Measurements from ENCODE around the gene MYRIP. TPM values are rescaled to one million over a fixed set of nuclear protein-coding genes. Genes with fewer than 3 reads are reported as not detected.

The MYRIP gene
- total RNA-seq, 4 donors from 2014 or later: 2.4 to 9.8 (median 4.4) TPM

DNA sequence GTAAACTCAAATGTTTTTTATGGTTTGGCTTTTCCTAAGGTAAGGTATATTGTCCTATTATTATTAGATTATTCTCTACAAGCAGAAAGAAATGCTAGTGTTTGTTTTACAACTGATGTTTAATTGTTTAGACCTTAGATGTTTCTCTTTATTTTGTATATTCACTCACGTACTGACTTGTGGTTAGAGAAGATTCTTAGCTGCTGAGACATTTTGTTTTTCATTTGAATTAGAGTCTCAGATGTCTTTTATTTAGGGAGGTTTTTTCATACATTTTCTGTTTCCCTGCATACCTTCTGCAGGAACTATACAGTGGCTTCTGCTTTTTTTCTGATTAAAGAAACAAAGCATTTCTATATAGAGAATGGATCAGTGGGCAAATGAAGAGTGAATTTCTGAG is 110.9 kb downstream of the MYRIP start:
- TF ChIP-seq, protein P1, sequence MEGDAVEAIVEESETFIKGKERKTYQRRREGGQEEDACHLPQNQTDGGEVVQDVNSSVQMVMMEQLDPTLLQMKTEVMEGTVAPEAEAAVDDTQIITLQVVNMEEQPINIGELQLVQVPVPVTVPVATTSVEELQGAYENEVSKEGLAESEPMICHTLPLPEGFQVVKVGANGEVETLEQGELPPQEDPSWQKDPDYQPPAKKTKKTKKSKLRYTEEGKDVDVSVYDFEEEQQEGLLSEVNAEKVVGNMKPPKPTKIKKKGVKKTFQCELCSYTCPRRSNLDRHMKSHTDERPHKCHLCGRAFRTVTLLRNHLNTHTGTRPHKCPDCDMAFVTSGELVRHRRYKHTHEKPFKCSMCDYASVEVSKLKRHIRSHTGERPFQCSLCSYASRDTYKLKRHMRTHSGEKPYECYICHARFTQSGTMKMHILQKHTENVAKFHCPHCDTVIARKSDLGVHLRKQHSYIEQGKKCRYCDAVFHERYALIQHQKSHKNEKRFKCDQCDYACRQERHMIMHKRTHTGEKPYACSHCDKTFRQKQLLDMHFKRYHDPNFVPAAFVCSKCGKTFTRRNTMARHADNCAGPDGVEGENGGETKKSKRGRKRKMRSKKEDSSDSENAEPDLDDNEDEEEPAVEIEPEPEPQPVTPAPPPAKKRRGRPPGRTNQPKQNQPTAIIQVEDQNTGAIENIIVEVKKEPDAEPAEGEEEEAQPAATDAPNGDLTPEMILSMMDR (IDR thresholded peaks at IDR 0.05; ENCODE audit: low read depth): no peak

DNA sequence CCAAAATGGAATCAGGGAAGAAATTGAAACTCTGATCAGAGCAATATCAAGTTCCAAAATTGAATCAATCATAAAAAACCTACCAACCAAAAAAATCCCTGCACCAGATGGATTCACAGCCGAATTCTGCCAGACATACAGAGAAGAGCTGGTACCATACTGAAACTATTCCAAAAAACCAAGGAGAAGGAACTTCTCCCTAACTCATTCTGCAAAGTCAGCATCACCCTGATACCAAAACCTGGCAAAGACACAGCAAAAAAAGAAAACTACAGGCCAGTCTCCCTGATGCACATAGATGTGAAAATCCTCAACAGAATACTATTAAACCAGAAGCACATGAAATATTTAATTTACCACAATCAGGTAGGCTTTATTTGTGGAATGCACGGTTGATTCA is 118.1 kb downstream of the MYRIP start:
- TF ChIP-seq, protein P1 (IDR thresholded peaks at IDR 0.05; ENCODE audit: low read depth): no peak

DNA sequence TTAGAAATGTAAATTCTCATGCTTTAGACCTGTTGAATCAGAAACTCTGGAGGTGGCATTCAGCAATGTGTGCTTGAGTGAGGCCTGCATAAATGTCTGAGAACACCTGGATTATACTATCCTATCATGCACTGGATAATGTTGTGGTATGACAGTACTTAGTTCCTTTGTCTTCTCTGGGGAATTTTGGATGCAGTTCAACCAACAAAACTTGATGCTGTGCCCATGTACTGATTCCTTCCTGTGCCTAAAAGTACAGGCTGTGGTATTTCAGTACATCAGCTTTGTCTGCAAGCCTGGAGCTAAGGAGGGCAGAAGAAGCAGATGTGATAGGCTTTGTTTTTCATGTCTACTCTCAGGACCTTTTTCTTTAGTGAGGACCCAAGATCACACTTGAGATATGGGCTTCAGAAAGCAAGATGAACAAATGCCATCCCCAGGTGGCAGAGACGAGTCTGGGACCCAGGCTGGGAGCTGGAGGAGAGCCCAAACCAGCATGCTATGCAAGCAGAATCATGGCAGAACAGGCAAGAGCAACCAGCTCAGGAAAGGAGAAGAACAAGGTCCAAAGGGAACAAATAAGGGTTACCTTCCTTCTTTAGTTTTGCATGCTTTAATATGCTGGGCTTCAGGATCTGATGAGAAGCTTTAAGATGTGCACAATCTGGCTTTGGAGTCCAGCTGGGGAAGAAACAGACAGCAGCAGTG is 124.7 kb downstream of the MYRIP start:
- TF ChIP-seq, protein P1 (IDR thresholded peaks at IDR 0.05; ENCODE audit: low read depth): no peak

DNA sequence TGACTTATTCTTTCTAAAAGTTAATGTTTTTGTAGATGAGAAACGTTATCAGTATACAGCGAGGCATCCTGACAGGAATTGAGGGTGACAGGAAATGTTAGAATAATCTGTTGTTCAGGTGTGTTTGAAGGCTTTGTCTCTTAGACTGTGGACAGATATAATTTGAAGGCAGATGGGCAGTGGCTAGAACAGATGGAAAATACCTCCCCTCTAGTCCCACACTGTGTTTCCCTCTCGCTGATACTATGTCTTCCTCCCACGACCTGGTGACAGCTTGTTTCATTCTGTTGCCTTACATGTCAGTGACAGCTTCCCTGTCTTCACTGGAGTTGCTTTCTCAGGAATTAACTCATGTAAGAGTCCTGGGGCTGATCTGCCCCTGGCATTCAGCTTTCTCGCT is 125.3 kb downstream of the MYRIP start:
- TF ChIP-seq, protein P1 (IDR thresholded peaks at IDR 0.05; ENCODE audit: low read depth): no peak

DNA sequence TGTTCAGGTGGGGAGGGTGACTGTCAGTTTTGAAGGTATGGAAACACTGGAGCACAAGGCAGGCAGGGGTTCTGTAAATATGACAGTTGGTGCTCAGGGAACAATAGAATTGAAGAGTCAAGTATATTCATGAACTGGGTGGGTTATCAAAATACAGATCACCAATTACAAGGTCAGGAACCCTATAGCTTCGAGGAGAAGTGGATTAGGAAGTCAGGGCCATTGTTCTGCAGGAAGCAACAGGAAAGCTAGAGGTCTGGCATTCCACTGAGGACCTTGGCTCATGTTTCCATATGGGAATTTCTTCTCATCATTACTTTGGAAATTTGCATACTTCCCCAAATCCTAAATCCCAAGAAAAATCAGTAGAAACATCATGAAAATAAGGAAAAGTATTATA is 125.9 kb downstream of the MYRIP start:
- TF ChIP-seq, protein P1 (IDR thresholded peaks at IDR 0.05; ENCODE audit: low read depth): no peak

DNA sequence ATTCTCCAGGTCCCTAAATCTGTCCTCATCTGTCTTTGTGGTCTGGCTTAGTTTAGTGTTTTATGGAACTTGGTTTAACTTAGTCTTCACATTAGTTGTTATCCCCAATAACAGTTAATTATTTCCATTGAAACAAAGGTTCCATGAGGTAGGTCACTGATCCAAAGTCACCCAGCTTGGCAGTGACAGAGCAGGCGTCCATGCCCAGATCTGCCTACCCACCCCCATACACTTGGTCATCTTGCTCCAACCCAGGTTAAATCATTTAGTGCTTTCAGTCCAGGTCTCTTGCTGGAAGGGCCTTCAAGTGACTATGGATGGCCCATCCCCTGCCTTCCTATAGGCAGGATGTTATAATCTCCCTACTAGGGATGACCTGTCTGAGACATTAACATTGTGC is 127.4 kb downstream of the MYRIP start:
- TF ChIP-seq, protein P1 (IDR thresholded peaks at IDR 0.05; ENCODE audit: low read depth): no peak

DNA sequence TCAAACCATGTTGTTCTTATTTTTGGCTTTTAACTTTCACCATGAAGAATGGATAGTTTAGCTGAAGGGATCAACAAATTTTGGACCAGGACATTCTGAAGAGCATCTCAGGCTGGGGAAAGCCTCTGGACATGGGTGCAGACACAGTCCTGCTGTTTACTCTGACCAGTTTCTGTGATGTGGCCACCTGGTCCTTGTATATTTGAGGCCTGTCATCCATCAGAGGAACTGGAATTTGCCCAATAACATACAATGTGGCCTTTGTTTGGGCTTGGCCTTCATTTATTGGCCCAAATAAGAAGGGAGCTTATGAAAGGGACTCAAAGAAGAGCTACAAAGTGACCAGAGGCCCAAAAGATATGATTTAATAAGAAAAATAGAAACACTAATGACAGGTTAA is 127.9 kb downstream of the MYRIP start:
- TF ChIP-seq, protein P1 (IDR thresholded peaks at IDR 0.05; ENCODE audit: low read depth): no peak
